Measurements from ENCODE around the gene LYST. TPM values are rescaled to one million over a fixed set of nuclear protein-coding genes. Genes with fewer than 3 reads are reported as not detected.

The LYST gene
- total and polyA plus RNA-seq, 10 of the 15 experiments (the other 5 are each of a cell fraction or from before 2014, with no cell fraction given) = 3.3 to 28.1 (median 5.6) TPM

DNA sequence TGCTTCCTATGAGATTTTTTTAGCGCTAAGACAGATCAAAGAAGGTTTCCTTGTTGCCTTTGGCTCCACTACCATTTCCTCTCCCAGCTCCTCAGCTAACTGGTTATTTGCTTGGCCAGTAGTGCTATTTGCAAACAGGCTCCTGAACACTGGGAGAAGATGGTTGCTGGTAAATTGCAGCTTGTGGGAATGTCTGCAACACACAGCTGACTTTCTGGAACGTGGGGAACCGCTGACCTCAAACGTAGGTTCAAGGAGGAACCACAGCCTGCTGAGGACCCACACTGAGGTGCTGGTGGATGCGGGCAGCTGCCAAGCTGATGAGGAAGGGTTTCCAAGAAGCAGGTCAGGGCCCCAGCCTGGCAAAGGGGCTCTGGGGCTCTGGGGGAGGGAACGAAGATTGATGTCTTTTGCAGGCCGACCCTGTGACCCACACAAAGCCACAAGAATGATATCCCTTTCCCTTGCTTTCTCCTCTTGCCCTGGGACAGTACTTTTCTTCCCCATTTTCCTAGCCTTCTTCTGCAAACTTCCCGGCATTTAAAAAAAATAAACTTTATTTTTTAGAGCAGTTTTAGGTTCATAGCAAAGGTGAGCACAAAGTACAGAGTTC, 241.9 kb downstream of the LYST start:
- Histone ChIP-seq H3K79me2 (ENCODE audit: control insufficient read depth, insufficient read depth, low read length) (no peaks in the 10 kb centered on the region), H3K27me3 (replicated peaks in 1 of 2; ENCODE audit: control insufficient read depth in 2 of 2, insufficient read depth in 2 of 2, low read length in 1 of 2) (peaks cover 0 to 3% of the 10 kb centered on the region in 2 experiments; a peak in 1 of 4 replicates), H3K4me3 (no peak overlapping the region), H3K4me1 (ENCODE audit: control insufficient read depth, insufficient read depth, low read length) (no peaks in the 10 kb centered on the region), H4K20me1 (ENCODE audit: control insufficient read depth, insufficient read depth) (no peaks in the 10 kb centered on the region), H3K4me2 (ENCODE audit: control insufficient read depth, insufficient read depth) (no peak overlapping the region), H3K36me3 (ENCODE audit: control insufficient read depth in 2 of 2, insufficient read depth in 2 of 2, low read length in 1 of 2) (no peaks in the 10 kb centered on the region), H3K9me3 (replicated peaks; ENCODE audit: control insufficient read depth, insufficient read depth, low read length) (no peaks in the 10 kb centered on the region), H2AFZ (ENCODE audit: control insufficient read depth, low read depth, low read length) (no peak overlapping the region), H3K27ac (ENCODE audit: control insufficient read depth, insufficient read depth) (no peak overlapping the region), H3K9ac (ENCODE audit: control insufficient read depth, insufficient read depth, low read length) (no peak overlapping the region)
- ChIA-PET CTCF (interaction anchor here (1.4 kb wide), 1 partner anchor 9 kb away, joined by 4 read pairs; no protein-coding TSS in a partner anchor), POLR2A (no interaction called here), RAD21 (ENCODE audit: unreplicated experiment) (no interaction called here), SMC1A (ENCODE audit: uncharacterized antibody, unreplicated experiment) (interaction anchor here (0.8 kb wide), 1 partner anchor 833 kb away, joined by 3 read pairs; no protein-coding TSS in a partner anchor)
- ATAC-seq (no peak), FAIRE-seq (no peak), DNase-seq (ENCODE audit: low read depth, low spot score) (no peak)
- TF ChIP-seq SREBF1 (IDR thresholded peaks at IDR 0.05; ENCODE audit: low read length) (no peak), STAT3 (IDR thresholded peaks at IDR 0.05; ENCODE audit: low read depth, low read length) (no peak), SMAD1 (IDR thresholded peaks at IDR 0.05; ENCODE audit: low read depth, partially characterized antibody) (no peak), FOS (IDR thresholded peaks at IDR 0.05; ENCODE audit: borderline replicate concordance, extremely low read depth, insufficient read length) (no peak), KAT2A (conservative IDR thresholded peaks at IDR 0.05; ENCODE audit: control insufficient read depth, low read depth, low read length) (no peak), KLF5 (IDR thresholded peaks at IDR 0.05; ENCODE audit: partially characterized antibody) (no peak)
- TF ChIP-seq, protein P1, sequence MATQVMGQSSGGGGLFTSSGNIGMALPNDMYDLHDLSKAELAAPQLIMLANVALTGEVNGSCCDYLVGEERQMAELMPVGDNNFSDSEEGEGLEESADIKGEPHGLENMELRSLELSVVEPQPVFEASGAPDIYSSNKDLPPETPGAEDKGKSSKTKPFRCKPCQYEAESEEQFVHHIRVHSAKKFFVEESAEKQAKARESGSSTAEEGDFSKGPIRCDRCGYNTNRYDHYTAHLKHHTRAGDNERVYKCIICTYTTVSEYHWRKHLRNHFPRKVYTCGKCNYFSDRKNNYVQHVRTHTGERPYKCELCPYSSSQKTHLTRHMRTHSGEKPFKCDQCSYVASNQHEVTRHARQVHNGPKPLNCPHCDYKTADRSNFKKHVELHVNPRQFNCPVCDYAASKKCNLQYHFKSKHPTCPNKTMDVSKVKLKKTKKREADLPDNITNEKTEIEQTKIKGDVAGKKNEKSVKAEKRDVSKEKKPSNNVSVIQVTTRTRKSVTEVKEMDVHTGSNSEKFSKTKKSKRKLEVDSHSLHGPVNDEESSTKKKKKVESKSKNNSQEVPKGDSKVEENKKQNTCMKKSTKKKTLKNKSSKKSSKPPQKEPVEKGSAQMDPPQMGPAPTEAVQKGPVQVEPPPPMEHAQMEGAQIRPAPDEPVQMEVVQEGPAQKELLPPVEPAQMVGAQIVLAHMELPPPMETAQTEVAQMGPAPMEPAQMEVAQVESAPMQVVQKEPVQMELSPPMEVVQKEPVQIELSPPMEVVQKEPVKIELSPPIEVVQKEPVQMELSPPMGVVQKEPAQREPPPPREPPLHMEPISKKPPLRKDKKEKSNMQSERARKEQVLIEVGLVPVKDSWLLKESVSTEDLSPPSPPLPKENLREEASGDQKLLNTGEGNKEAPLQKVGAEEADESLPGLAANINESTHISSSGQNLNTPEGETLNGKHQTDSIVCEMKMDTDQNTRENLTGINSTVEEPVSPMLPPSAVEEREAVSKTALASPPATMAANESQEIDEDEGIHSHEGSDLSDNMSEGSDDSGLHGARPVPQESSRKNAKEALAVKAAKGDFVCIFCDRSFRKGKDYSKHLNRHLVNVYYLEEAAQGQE (IDR thresholded peaks at IDR 0.05; ENCODE audit: low read depth, low read length) = no peak
- intact Hi-C loops (cut with micrococcal nuclease; ENCODE audit: unreplicated experiment) (no loop called here), in situ Hi-C loops (cut with MboI) (no loop called here)
- no TSS peak for BruUV-seq (replicated peaks)
- WGBS (ENCODE audit: insufficient coverage, insufficient replicate concordance, low lambda C conversion rate, missing lambda C conversion rate) = 0% methylated on average over 8 of the region's 8 CpGs
